Epithelial cell of proximal tubule (primary cell): ENCODE measurements around the gene CLDN4. TPM values are rescaled to one million over a fixed set of nuclear protein-coding genes. Genes with fewer than 3 reads are reported as not detected.
A peak's percentile ranks its signal among the peaks of the same experiment; 100 is the strongest.
"Not testable (repeated sequence)": the region's sequence is repeated elsewhere in the genome, so short reads cannot be mapped to it uniquely, and the experiment has no call there.

Experiments
- DNase-seq: peaks from one replicate; pipeline ENCODE4 v3.0.0-alpha.2; 2011; ENCODE audit warnings: low read depth
- H3K4me3 ChIP-seq: 2 replicates; pipeline ENCODE4 v1.5.1; 2011; ENCODE audit warnings: low read depth, mild to moderate bottlenecking, low read length
- total RNA-seq: library from RNA; depleted of rRNA; stranded (reverse); fragments of >200 nt; gene quantifications from 2 replicates; pipeline ENCODE4 v1.2.3, GENCODE V29; 2015
- TF ChIP-seq, protein P1 (sequence below): conservative IDR thresholded peaks from 2 replicates; pipeline ENCODE4 v1.5.1; 2012; ENCODE audit warnings: low read depth, mild to moderate bottlenecking, low read length

CLDN4 gene
- total RNA-seq, 1 donor from 2014 or later, result 503 TPM

GRCh38 chr7:73817121-73817520, 13.7 kb upstream of the CLDN4 start:
- no peak for DNase-seq
- no peak overlapping the region for H3K4me3 ChIP-seq
- TF ChIP-seq, protein P1, sequence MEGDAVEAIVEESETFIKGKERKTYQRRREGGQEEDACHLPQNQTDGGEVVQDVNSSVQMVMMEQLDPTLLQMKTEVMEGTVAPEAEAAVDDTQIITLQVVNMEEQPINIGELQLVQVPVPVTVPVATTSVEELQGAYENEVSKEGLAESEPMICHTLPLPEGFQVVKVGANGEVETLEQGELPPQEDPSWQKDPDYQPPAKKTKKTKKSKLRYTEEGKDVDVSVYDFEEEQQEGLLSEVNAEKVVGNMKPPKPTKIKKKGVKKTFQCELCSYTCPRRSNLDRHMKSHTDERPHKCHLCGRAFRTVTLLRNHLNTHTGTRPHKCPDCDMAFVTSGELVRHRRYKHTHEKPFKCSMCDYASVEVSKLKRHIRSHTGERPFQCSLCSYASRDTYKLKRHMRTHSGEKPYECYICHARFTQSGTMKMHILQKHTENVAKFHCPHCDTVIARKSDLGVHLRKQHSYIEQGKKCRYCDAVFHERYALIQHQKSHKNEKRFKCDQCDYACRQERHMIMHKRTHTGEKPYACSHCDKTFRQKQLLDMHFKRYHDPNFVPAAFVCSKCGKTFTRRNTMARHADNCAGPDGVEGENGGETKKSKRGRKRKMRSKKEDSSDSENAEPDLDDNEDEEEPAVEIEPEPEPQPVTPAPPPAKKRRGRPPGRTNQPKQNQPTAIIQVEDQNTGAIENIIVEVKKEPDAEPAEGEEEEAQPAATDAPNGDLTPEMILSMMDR, result no peak

DNA sequence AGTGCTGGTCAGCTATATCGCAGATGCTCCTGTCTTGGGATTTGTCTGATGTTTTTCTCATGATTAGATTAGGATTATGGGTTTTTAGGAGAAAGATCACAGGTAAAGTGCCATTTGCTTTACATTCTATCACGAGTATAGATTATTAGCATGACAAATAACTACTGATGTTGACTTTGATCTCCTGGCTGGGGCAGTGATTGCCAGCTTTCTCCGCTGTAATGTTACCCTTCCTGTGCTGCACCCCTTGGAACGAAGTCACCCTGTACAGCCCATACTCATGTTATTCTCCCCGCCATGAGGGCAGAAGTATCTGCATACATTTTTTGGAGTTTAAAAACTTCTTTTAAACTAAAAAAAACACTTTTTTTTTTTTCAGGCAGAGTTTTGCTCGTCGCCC, 10.8 kb upstream of the CLDN4 start:
- H3K4me3 ChIP-seq, result no peak overlapping the region
- no peak for DNase-seq
- TF ChIP-seq, protein P1, result no peak

GRCh38 chr7:73821597-73822285, 9.1 kb upstream of the CLDN4 start:
- not testable (repeated sequence) for DNase-seq

DNA sequence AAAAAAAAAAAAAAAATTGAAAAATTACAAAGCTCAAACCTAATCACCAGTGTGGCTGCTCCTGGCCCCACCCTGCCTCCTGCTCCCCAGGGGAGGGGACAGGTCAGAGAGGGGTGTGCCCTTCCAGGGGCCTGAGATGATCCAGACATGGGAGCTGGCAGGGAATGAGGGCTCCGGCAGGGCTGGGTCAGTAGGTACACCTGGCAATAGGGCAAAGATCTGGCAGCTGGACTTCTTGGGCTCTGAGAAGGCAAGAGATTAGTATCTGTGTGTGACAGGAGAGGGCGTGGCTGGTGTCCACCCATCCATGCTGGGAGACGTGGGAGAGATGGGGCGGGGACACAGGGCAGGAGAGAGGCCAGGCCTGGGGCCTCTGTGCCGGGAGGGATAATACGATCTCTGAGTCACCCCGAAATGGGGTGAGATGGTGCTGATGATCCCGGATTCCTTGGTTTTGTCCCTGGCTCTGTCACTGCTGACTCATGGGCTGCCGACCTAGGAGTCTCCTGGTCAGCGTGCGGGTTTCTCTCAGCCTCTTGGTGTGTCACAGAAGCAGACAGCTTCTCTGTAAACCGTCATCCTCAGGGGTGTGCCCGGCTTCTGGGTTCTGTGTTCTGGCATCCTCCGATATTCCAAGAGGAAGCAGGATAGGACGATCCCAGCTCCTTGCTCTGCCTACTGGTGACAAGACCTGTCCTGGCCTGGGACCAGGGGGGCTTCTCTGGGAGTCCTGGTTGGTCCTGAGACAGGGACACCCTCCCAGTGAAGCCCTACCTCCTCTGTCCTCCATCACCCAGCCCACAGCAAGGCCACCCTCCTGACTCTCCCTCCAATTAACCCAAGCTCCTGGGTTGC, 8.2 kb upstream of the CLDN4 start:
- DNase-seq, result peak; percentile 86
- TF ChIP-seq, protein P1, result no peak
- no peak overlapping the region for H3K4me3 ChIP-seq

More at GRCh38 chr7:73821597-73822285, 9.1 kb upstream of the CLDN4 start:
- H3K4me3 ChIP-seq, result not testable (repeated sequence)

DNA sequence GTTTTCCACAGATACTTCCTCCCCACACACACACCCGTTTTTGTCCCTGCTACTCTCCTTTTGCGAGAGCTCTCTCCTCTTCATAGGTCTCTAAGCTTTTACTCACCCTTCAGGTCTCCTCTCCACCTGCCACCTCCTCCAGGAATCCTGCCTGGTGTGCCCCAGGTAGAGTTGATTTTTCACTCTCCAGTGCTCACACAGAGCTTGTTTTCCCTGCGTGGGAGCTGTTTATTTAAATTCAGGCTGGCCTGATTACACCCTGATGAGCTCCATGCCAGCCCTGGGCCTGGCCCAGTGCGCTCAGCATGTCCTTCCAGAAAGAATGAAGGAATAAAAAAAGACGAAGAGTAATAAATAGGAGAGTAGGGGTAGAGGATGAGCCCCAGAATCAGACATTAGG, 7.5 kb upstream of the CLDN4 start:
- no peak overlapping the region for H3K4me3 ChIP-seq
- DNase-seq, result no peak
- TF ChIP-seq, protein P1, result no peak

- H3K4me3 ChIP-seq, result no peak overlapping the region
- TF ChIP-seq, protein P1, result no peak
- DNase-seq, result no peak
Observed at GRCh38 chr7:73823873-73824592, 6.8 kb upstream of the CLDN4 start.

- no peak for DNase-seq
- TF ChIP-seq, protein P1, result no peak
- H3K4me3 ChIP-seq, result no peak overlapping the region
Observed at GRCh38 chr7:73824986-73825385, 5.8 kb upstream of the CLDN4 start.
